NCI-H128 (cell line): ENCODE data around the gene CYB5D1.
"Not testable (repeated sequence)": the region's sequence is repeated elsewhere in the genome, so short reads cannot be mapped to it uniquely, and the experiment has no call there.

Source experiments
- DNase-seq: peaks from one replicate; lab custom pipeline; 2025; ENCODE audit not compliant: unreplicated experiment; lab: John Stamatoyannopoulos, UW

CYB5D1 gene

DNA sequence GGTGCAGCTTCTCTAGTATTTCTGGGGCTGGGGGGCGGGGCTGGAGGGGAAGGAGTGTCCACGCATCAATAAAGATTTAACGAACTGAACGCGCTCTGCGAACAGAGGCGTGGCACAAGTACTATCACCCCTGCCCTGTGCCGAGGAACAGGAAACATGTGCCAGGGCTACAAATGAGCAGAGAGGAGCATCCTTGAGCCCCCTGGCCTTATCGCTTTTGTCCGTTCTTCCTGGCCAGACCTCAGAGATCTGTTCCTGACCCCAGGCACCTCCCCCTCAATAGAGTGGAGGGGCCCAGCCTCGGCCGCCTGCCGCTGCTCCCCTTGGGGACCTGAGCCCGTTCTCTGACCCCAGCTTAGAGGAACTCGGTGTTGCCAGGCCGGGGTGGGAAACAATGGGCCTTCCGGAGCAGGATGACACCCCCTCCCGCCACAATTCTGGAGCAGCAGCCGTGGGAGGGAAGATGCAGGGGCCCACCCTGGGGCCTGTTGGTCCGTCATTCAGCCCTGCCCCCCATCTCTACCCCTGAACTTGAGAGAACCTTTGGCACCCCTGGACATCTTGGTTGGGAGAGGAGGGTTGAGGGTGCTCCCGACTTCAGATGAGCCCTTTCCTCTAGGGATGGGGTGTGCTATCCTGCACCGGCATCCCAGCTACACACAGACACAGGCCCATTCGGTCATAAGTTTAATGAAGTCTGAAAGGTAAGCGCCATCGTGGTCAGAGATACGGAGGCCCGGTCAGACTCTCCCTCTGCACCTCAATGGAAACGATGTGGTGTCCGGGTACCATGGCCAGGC is 1.6 kb upstream of the CYB5D1 start:
- no peak for DNase-seq

DNA sequence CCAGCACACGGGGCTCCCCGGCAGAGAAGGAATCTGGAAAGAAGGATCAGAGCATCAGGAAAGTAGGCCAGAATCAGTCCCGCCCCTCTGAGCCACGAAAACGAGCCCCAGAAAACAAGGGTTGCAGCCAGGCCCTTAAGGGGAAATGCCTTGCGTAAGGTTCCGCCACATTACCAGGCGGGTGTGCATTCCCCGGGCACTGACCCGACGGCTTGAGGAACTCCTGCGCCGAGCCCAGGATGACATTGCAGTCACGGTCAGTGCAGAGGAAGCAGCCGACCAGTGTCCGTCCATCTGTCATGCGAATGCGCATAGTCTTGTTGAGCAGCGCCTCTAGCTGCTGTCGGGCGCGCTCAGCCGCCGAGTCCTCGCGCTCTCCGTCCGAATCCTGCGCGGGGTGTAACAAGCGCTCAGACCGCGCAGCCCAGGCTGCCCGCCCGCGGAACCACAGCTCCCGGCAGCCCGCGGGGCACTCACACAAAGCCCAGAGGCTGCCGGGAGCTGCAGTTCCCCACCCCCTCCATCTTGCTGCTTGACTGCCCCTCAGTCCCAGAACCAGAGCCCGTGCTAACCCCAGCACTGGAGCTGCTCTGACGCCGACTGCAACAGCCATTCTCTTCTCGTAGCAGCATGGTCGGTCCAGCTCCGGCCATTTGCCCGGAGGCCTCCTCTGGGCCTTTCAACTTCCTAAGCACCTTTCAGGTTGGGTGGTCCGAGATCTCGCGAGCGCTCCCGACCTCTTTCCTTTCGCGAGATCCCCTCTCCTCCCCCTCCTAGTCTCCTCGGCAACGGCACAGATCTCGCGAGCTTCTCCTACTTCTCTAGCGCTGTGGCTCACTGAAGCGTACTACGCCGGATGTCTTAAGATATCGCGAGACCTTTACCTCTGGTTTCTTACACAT is 741 bp upstream of the CYB5D1 start, which contains the start of gene NAA38:
Gene NAA38, minus strand, starts transcription at position 749 of the 902 bp plus-strand sequence. Its CDS starts 96 bp downstream, at position 653.
- DNase-seq = peak; percentile 90

DNA sequence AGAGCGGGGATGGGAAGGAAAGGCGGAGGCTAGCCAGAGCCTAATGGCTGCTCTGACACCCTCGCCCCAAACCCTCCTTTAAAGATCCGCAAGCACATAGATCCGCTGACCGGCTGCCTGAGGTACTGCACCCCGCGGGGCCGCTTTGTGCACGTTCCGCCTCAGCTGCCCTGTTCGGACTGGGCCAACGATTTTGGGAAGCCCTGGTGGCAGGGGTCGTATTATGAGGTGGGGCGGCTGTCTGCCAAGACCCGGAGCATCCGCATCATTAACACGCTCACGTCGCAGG is 663 bp downstream of the CYB5D1 start:
- DNase-seq = no peak

DNA sequence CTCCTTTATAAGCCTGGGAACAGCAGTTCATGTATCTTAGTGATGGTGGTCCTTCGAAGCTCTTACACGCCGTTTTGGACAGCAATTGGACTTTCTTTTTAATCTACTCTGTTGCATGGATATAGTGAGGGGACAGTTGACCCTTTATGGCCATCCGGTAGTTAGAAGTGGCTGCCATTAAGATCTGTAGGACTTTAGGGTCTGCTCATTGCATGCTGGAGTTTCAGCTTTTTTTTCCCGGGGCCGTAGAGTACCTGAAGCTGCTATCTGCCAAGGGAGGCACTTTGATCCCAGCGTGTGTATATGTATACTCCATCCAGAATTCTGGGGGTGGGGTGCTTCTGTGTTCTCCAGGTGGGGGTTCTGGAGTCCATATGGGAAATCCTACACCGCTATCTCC is 1.2 kb downstream of the CYB5D1 start:
- no peak for DNase-seq

DNA sequence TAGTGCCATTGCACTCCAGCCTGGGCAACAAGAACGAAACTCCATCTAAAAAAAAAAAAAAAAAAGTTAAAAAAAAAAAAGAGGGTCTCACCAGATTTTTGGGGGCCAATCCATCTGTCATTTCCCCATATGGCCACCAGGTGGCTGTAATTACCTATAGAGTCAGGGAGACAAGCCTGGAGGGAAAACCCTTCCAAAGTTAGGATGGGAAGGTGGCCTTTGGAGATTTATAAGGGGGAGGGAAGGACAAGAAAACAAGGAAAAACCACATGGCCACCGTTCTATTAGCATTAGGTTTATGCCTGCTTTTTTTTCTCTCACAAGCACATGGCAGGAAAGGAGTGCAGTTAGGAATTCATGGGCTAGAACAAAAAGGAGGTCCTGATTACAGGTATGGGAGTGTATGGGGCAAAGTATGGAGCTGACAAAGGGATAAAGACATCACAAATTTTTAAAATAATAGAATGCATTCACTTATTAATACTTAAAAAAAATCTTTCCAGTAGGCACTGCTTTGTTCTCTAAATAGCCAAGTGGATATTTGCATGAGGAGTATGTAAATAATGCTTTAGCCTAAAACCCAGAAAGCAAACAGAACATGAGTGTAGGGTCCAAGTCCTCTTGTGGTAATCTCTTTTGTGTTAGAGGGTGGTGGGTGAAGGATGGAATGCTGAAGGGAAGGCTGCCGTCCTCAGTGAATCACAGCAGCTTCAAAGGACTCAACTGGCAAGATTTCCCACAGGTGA is 5.1 kb downstream of the CYB5D1 start:
- peak; percentile 27 for DNase-seq

DNA sequence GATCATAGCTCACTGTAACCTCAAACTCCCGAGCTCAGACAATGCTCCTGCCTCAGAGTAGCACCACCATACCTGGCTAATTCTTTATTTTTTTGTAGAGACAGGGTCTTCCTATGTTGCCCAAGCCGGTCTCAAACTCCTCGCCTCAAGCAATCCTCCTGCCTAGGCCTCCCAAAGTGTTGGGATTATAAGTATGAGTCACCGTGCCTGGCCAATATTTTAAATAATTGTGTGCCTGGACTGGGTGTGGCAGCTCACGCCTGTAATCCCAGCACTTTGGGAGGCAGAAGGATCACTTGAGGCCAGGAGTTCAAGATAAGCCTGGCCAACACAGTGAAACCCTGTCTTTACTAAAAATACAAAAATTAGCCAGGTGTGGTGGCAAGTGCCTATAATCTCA is 6.6 kb downstream of the CYB5D1 start:
- not testable (repeated sequence) for DNase-seq

DNA sequence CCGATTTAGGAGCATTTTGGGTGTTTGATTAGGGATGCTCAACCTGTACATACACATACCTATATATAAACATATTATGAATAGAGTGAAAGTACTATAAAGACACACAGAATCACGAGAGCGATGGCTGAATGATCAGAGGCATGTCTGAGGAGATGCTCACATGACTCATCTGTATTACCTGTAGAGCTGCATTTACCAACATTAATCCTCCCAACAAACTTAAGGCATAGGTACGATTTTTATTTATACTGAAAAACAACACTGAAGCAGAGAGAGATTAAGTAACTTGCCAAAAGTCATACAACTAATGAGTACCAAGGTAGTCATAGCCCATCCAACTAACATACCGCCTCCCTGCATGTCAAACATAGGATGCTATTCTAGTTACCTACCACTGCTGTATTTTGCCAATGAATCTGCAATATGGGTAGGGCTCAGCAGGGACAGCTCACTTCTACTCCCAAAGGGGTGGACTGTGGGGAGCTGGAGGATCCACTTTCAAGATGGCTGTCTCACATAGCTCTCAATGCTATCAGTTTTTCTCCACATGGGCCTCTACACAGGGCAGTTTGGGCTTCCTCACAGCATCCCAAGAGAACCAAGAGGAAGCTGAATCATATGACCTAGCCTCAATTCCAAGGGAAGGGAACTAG is 7.3 kb downstream of the CYB5D1 start:
- no peak for DNase-seq

DNA sequence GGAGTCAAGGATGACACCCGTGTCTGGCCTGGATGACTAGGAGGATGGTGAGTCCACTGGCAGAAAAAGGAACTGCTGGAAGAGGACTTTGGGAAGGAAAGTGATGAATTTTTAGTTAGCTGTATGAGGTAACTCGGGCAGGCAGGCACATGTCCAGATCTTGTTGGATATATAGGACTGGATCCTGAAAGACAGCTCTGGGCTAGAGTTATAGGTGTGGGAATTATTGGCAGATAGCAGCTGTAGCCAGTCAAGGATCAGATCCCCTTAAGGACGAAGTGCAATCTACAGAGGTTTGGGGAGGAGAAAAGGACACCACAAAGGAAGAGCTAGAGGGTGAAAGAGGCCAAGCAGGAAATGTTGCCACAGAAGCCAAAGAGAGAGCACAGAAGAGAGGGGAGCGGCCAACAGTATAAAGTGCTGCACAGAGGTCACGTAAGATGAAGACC is 10.1 kb downstream of the CYB5D1 start:
- DNase-seq = no peak

DNA sequence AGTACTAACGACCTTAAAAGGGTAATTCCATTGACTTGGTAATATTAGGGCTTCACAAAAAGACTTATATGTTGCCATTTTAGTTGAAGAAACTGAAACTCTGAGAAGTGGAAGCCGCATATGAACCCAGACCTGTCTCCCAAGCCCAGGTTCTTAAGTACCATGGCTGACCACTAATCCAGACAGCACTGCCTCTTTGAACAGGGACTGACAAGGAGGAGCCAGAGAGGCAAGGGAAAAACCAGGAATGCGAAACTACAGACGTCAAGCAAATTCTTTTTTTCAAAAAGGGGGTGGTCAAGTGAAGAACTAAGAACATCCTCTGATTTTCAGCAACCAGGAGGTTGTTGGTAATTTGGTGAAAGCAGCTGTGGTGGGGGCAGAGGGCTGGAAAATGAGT is 15.2 kb downstream of the CYB5D1 start:
- no peak for DNase-seq

DNA sequence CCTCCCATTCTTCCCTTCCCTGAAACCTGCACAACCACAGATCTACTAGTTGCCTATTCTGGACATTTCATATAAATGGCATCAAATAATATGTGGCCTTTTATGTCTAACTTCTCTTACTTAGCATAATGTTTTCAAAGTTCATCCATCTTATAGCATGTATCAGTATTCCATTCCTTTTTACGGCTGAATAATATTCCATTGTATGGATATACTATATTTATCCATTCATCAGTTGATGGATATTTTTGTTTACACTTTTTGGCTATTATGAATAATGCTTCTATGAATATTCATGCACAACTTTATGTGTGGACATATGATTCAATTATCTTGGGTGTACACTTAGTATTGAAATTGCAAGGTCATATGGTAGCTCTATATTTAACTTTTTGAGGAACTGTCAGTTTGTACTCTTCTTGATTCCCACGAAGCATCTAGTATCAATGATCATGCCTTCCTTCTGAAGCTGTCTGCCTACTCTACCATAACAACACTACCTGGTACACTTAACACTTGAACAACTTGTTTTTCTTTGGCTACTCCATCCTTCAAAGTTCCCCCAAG is 18.1 kb downstream of the CYB5D1 start:
- DNase-seq = no peak

DNA sequence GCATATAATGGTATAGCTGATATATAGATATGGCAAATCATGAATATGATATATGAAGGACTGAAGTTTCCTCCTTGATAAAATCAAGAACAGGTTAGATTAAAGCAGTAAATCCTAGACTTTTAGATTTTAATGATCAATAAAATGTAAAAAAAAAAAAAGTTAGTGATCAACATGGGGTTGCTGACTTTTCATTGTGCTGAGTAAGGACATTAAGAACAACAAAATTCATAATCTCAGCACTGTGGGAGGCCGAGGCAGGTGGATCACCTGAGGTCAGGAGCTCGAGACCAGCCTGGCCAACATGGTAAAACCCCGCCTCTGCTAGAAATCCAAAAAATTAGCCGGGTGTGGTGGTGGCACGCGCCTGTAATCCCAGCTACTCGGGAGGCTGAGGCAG is 20.4 kb downstream of the CYB5D1 start:
- no peak for DNase-seq

DNA sequence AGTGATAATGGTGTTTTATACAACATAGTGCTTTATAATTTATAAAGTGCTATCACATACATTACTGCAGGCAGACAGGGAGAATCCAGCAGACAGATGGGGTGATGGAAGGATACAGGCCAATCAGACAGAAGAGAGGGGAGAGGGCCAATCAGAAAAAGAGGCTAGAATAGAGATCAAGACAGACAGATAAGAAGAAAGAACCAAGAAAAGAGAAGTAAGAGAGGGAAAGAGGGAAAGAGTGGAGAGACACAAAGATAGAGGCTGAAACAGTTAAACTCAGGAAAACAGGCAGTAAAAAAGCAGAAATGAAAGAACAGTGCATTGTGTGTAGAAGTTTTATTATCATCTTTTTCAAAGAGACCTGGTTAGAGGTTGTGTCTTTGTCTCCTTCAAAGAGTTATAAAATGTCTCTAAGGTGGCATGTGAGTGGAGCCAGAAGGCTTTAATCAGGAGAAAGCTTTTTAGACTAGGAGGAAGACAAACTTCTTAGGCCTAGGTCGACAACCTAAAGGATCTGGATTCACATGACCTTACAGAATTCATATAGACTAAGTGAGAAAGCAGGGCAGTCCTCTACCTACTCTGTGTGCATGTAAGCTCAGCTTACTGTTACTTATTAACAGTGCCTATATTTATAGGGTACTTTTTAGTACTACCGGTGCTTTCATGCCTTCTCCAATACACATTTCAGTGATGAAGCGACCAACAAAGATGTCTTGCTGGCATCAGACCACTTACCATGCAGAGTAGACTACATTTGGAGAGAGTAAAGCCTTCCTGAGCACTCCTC is 22.5 kb downstream of the CYB5D1 start:
- DNase-seq = no peak

DNA sequence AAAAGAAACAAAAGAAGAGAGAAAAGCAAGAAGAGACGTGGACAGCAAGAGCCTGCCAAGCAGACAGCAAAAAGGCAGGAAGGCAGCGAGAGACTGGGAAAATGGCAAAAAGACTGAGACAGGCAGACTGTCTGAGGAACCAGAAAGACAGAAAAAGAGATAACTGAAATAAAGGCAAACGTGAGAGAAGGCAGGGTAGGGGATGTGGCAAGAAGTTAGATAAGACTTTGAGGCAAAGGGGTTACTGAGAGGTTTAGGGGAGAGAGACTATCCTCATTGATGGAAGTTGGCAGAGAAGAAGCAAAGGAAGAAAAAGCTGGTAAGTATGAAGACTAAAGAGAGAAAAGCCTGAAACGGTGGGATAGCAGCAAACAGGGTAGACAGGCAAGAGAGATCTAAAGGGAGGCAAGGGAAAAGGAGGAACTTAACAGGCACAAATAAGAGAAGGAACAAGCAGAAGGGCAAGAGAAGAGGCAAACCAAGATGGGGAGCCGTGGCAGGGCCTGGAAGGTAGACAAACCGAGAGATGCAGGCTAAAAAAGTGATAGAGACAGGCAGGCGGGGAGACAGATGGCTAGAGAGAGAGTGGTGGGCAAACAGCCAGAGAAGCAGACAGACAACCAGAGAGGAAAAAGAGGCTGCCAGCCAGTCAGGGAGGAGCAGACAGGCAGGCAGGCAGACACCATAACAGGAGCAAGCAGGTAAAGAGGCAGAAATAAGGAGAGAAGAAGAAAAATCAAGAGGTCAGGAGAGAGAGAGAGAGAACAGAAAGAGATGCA is 23.7 kb downstream of the CYB5D1 start:
- no peak for DNase-seq

DNA sequence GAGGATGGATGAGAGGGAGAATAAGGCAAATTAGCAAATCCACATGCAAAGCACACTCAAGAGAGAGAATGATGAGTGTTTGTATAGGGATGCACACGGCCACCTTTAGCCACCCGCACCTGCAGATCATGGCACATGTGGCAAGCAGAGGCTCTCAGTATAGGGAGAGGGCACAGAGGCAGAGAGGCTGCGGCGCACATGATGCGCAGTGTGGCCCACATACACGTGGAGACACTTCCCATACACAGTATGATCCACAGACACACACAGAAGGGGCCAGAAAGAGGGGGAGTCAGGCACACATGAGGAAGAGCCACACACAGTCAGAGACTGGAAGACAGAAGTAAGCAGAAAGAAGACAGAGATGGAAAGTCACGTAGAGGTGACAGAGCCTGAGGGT is 24.3 kb downstream of the CYB5D1 start:
- no peak for DNase-seq

DNA sequence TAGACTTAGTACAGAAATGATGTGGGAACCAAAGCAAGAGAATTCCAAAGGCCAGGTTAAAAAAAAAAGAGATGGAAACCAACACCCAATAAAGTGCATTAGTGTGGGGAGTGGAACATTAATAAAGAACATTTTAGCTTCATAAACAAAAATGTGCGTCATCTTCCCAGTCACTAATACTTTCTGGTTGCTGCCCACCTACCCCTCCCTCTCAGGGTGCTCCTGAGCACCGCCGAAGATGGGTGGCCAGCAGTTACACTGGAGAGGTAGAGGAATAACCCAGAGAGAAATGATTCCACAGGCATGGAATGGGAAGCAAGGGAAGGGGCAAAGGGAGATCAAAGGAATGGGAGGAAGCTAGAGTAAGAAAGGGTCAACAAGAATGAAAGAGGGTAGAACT is 24.8 kb downstream of the CYB5D1 start:
- DNase-seq = no peak

DNA sequence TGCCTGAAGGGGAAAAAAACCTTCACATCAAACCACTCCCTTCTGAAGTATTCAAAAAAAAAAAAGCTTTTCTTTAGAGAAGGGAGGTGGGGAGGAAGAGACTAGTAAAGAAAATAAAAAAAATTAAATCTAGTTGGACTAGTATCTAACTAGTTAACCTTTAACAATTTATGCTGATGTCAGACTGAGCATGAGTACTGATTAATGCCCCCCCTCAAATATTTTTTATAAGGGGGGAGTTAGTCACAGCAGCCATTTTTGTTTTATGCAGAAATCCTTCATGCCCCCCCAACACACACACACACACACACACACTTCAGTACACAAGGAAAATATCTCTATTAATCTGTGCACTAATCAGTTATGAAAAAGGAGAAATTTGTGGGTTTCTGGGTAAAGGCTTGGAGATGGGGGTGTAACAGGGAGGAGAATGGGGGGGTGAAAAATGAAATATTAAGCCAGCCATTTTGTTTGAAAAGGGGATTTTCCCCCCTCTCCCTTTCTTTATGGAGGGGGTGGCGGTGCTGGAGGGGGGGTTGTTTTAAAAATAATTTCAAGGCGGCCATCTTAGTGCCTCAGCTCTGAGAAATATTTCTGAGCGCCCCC is 26.1 kb downstream of the CYB5D1 start:
- DNase-seq = no peak

DNA sequence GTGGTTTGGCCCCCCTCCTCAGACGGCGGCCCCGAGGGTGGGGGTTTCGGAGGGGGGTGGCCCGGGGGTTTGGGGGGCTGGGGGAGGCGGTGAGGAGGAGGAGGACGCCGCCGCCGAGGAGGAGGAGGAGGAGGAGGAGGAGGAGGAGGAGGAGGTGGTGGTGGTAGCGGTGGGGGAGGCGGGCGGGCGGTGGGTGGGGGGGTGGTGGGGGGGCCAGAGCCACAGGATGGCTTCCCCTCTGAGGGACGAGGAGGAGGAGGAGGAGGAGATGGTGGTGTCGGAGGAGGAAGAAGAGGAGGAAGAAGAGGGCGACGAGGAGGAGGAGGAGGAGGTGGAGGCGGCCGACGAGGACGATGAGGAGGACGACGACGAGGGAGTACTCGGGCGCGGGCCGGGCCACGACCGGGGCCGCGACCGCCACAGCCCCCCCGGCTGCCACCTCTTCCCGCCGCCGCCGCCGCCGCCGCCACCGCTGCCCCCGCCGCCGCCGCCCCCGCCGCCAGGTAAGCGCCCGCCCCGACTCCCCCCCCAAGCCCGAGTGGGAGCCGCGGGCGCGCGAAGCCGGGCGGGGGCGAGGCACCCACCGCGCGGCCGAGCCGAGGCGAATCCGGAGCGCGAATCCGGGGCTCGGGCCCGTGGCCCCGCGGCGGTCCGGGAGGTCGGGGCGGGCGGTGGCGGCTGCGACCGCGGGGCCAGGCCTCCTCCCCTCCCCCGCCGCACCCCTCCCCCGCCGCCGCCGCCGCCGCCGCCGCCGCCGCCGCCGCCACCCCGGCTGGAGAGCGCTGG is 27.0 kb downstream of the CYB5D1 start:
- DNase-seq = no peak
